HAP-1 (cell line): ENCODE results near the gene TRAM2.

ENCODE experiments used
- DNase-seq, 2 experiments: peaks; one replicate each; pipeline ENCODE4 v3.0.0-alpha.2; 2016 to 2020; ENCODE audit warnings: low spot score in 2 of 2
- H3K27me3 ChIP-seq: fragments of 250-450 bp; sonication (Bioruptor Pico); 2 replicates; pipeline ENCODE4 v1.5.1; 2020; ENCODE audit warnings: low read depth, mild to moderate bottlenecking, moderate library complexity
- H3K36me3 ChIP-seq: fragments of 250-450 bp; sonication (Bioruptor Pico); replicated peaks from 2 replicates; pipeline ENCODE4 v1.5.1; 2020; ENCODE audit warnings: mild to moderate bottlenecking
- H3K4me1 ChIP-seq: fragments of 250-450 bp; sonication (Bioruptor Pico); 2 replicates; pipeline ENCODE4 v1.5.1; 2020; ENCODE audit warnings: mild to moderate bottlenecking
- H3K4me3 ChIP-seq: fragments of 250-450 bp; sonication (Bioruptor Pico); 2 replicates; pipeline ENCODE4 v1.5.1; 2020; ENCODE audit warnings: mild to moderate bottlenecking, moderate library complexity
- H3K9me3 ChIP-seq: fragments of 250-450 bp; sonication (Bioruptor Pico); 2 replicates; pipeline ENCODE4 v1.5.1; 2020; ENCODE audit warnings: mild to moderate bottlenecking, moderate library complexity
- in situ Hi-C: fragments of 300-500 bp; cut with MboI; formaldehyde crosslinking; loops from 3 replicates; pipeline ENCODE4 v1.14.3; 2020; ENCODE audit warnings: low sequenced_read_pairs, inconsistent platforms, mixed read lengths

TRAM2 gene

GRCh38 chr6:52584203-52584602 lies 7.3 kb upstream of the TRAM2 start:
- in situ Hi-C loops, result no loop called here
- no peak for DNase-seq
- Histone ChIP-seq H3K27me3 (no peaks in the 10 kb centered on the region), H3K4me1 (no peaks in the 10 kb centered on the region), H3K9me3 (no peaks in the 10 kb centered on the region), H3K36me3 (no peaks in the 10 kb centered on the region), H3K4me3 (no peak overlapping the region)

DNA sequence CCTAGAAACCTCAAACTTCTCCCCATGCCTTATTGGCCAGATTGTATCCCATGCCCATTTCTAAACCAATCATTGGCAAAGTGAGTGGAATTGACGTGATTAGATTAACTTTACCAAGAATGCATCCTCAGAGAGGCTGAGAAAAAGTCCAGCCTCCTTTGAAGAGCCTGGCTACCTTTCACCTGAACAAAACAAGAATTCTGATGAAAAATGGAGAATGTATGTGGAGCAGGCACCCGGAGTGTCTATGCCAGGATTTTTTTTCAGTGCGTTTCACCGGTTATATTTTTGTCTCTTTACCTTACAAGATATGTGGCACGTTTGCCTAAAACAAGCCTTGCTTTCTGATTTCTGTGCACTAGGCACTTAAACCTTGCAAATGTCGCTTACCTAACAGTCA lies 6.1 kb upstream of the TRAM2 start:
- in situ Hi-C loops, result no loop called here
- DNase-seq, result no peak
- Histone ChIP-seq H3K9me3 (no peaks in the 10 kb centered on the region), H3K4me1 (no peaks in the 10 kb centered on the region), H3K36me3 (no peaks in the 10 kb centered on the region), H3K4me3 (no peak overlapping the region), H3K27me3 (no peaks in the 10 kb centered on the region)

GRCh38 chr6:52582446-52582845 lies 5.6 kb upstream of the TRAM2 start:
- DNase-seq, result no peak
- Histone ChIP-seq H3K4me3 (no peak overlapping the region), H3K4me1 (peaks cover 3% of the 10 kb centered on the region; the same call in 1 of the 2 replicates), H3K9me3 (no peaks in the 10 kb centered on the region), H3K27me3 (no peaks in the 10 kb centered on the region), H3K36me3 (no peaks in the 10 kb centered on the region)
- in situ Hi-C loops, result no loop called here

- Histone ChIP-seq H3K4me3 (no peak overlapping the region), H3K36me3 (no peaks in the 10 kb centered on the region), H3K9me3 (no peaks in the 10 kb centered on the region), H3K27me3 (no peaks in the 10 kb centered on the region), H3K4me1 (peaks cover 3% of the 10 kb centered on the region; the same call in 1 of the 2 replicates)
- DNase-seq, result no peak
- in situ Hi-C loops, result no loop called here
Measured at GRCh38 chr6:52580905-52581304, 4.0 kb upstream of the TRAM2 start.

DNA sequence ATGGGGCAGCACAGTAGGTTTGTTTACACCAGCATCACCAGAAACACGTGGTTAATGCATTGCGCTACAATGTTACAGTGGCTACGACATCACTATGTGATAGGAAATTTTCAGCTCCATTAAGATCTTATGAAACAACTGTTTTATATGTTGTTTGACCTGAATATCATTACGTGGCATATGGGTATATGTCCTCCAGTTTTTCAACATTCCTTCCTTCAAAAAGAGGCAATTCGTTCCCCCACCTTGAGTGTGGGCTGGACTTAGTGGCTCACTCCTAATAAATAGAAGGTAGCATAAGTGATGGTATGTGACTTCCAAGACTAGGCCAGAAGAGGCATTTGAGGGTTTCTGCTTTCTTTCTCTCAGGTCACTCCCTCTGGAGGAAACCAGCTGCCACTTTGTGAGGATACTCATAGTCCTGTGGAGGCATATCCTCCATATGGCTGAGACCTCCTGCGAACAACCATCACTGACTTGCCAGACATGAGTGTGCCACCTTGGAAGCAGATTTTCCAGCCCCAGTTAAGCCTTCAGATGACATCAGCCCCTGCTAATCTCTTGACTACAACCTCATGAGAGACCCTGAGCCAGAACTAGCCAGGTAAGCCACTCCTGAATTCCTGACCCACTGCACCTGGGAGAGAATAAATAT lies 2.3 kb upstream of the TRAM2 start:
- no peak for DNase-seq
- Histone ChIP-seq H3K9me3 (no peaks in the 10 kb centered on the region), H3K36me3 (no peaks in the 10 kb centered on the region), H3K4me3 (no peak overlapping the region), H3K4me1 (peaks cover 21% of the 10 kb centered on the region), H3K27me3 (no peaks in the 10 kb centered on the region)
- in situ Hi-C loops, result loop anchor here (5.0 kb wide), 1 partner anchor 157 kb away; the partner anchor contains the start of gene EFHC1

- Histone ChIP-seq H3K9me3 (no peaks in the 10 kb centered on the region), H3K4me1 (peaks cover 32% of the 10 kb centered on the region), H3K27me3 (no peaks in the 10 kb centered on the region), H3K4me3 (peak overlapping the region; percentile 40), H3K36me3 (no peaks in the 10 kb centered on the region)
- DNase-seq, result no peak
- in situ Hi-C loops, result loop anchor here (5.0 kb wide), 1 partner anchor 156 kb away; the partner anchor contains the start of gene EFHC1
Measured at GRCh38 chr6:52577778-52578463, 1.1 kb upstream of the TRAM2 start.

DNA sequence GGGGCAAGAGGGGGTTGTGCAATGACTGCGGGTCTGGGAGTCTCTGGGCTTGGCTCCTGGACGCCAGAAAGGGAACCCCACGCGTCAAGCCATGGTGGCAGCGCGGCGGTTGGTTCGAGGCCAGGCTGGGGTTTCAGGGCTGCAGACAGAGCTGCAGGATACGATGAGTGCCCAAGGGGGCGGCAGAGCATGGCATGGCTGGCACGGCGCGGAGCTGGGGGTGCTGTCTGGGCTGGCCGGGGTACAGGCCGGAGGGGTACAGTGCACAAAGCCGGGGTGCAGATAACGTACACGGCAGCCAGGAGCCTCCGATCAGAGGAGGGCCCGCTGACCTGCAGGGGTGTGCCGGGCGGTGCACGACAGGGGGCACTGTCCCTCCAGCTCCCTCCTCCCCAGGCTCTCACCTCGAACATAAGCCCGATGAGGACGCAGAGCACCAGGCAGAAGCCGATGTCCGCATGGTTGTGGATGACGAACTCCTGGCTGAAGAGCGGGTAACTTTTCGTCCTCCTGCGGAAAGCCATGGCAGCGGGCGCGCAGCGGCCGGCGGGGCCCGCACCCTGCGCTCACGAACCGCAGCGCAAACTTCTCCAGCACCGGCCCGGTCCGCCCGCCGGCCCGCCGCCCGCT lies 353 bp downstream of the TRAM2 start:
- Histone ChIP-seq H3K4me1 (peaks cover 32% of the 10 kb centered on the region), H3K4me3 (peak overlapping the region; percentile 48), H3K9me3 (no peaks in the 10 kb centered on the region), H3K36me3 (no peaks in the 10 kb centered on the region), H3K27me3 (no peaks in the 10 kb centered on the region)
- in situ Hi-C loops, result loop anchor here (5.0 kb wide), 1 partner anchor 154 kb away; the partner anchor contains the start of gene EFHC1
- DNase-seq, result peak; percentile 76 to 81

DNA sequence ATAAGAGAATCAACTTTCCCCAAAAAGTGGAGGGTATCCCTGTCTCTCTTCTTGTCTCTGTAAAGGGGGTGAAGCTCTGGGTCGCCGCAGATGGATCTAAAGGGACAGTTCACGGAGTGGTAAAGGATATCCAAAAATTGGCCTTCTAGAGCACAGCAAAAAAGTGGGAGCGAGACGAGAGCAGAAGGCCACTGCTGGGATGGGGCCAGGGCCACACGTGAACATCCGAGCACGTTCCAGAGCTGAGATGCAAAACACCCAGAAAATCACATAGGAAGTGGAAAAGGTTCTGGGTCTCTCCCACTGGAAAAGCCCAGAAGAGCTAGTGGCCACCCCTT lies 837 bp downstream of the TRAM2 start:
- Histone ChIP-seq H3K4me3 (peak overlapping the region; percentile 48), H3K9me3 (no peaks in the 10 kb centered on the region), H3K36me3 (no peaks in the 10 kb centered on the region), H3K27me3 (no peaks in the 10 kb centered on the region), H3K4me1 (peaks cover 33% of the 10 kb centered on the region)
- in situ Hi-C loops, result loop anchor here (5.0 kb wide), 1 partner anchor 154 kb away; the partner anchor contains the start of gene EFHC1
- DNase-seq, result no peak

- peaks cover 36% of the 10 kb centered on the region for H3K4me1 ChIP-seq
- peak overlapping the region; percentile 48 for H3K4me3 ChIP-seq
- no peaks in the 10 kb centered on the region for H3K9me3 ChIP-seq
- DNase-seq, result no peak
- in situ Hi-C loops, result loop anchor here (5.0 kb wide), 1 partner anchor 153 kb away; the partner anchor contains the start of gene EFHC1
- H3K36me3 ChIP-seq, result no peaks in the 10 kb centered on the region
- H3K27me3 ChIP-seq, result no peaks in the 10 kb centered on the region
Measured at GRCh38 chr6:52575502-52575892, 1.4 kb downstream of the TRAM2 start.

GRCh38 chr6:52574709-52575501 lies 2.0 kb downstream of the TRAM2 start:
- H3K36me3 ChIP-seq, result no peaks in the 10 kb centered on the region
- H3K4me1 ChIP-seq, result peaks cover 42% of the 10 kb centered on the region
- peak; percentile 73 to 77 for DNase-seq
- H3K4me3 ChIP-seq, result peak overlapping the region; percentile 48
- in situ Hi-C loops, result loop anchor here (5.0 kb wide), 1 partner anchor 153 kb away; the partner anchor contains the start of gene EFHC1
- H3K27me3 ChIP-seq, result no peaks in the 10 kb centered on the region
- H3K9me3 ChIP-seq, result no peaks in the 10 kb centered on the region

DNA sequence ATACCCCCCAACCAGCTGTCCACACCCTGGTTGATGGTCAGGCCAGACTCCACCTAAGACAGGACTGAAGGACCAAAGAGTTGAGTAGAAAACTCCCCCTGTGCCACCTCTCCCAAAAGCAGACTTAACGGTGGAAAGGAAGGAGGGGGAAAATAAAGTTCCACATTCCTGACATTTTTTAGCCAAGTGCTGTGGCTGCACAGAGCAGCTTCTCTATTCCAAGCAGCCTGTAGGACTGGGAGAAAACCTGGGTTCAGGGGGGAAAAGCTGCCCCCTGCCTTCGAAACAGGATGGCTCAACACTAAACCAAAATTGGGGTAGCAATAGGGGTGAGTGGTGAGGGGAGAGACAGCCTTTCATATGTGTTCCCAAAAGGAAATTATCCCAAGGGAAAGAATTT lies 3.6 kb downstream of the TRAM2 start:
- no peaks in the 10 kb centered on the region for H3K9me3 ChIP-seq
- H3K27me3 ChIP-seq, result no peaks in the 10 kb centered on the region
- H3K36me3 ChIP-seq, result no peaks in the 10 kb centered on the region
- peaks cover 53% of the 10 kb centered on the region for H3K4me1 ChIP-seq
- peak; percentile 17 to 36 for DNase-seq
- in situ Hi-C loops, result no loop called here
- H3K4me3 ChIP-seq, result no peak overlapping the region

DNA sequence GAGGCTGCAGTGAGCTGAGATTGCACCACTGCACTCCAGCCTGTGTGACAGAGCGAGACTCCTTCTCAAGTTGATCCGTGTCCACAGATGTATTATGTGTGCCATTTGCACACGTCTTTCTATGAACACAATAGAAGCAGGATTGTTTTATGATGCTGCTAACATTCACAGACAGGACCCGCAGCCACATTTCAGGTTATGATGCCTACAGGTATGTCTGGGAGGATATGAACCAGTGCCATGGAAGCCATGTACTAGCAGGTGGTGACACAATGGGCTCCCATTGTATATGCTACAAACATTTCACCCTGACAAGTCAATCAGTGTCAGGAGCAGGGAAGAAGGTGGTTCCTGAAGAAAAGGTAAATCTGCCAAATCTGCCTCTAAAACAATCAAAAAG lies 4.3 kb downstream of the TRAM2 start:
- H3K36me3 ChIP-seq, result no peaks in the 10 kb centered on the region
- no peak overlapping the region for H3K4me3 ChIP-seq
- peaks cover 53% of the 10 kb centered on the region for H3K4me1 ChIP-seq
- in situ Hi-C loops, result no loop called here
- H3K27me3 ChIP-seq, result no peaks in the 10 kb centered on the region
- no peaks in the 10 kb centered on the region for H3K9me3 ChIP-seq
- no peak for DNase-seq

DNA sequence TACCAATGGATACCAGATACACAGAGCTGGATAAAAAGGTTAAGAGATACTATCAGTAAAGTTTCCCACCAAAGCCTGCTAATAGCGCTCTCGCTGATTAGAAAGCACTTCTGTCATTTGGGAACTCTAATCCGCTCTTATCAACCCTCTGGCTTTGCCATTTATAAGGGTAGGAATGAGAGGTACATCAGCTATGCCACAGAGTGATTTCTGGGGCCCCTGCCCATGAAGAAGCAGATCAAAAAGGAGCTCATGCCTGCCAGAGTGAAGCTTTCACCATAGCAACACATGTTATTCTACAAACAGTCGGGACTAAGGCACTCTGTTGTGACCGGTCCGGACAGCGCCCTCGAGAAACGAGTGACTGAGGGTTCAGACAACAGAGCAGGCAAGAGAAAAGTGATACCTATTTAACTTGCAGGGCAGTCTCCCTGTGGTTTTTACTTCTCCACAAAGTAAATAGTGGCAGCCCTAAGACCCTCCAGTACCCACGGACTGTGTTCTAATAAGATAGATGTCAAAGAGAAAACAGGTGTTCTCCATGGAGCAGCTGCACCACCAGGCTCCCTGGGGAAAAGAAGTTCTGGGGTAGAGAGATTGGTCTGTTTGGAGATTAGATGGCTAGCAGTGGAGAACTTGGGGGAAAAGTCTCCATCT lies 5.6 kb downstream of the TRAM2 start:
- no peaks in the 10 kb centered on the region for H3K36me3 ChIP-seq
- H3K9me3 ChIP-seq, result no peaks in the 10 kb centered on the region
- H3K4me3 ChIP-seq, result no peak overlapping the region
- peaks cover 52% of the 10 kb centered on the region for H3K4me1 ChIP-seq
- H3K27me3 ChIP-seq, result no peaks in the 10 kb centered on the region
- DNase-seq, result no peak
- in situ Hi-C loops, result no loop called here
